ENCODE measurements around the gene CDC42EP4.
A peak's percentile ranks its signal among the peaks of the same experiment; 100 is the strongest.

CDC42EP4 gene

DNA sequence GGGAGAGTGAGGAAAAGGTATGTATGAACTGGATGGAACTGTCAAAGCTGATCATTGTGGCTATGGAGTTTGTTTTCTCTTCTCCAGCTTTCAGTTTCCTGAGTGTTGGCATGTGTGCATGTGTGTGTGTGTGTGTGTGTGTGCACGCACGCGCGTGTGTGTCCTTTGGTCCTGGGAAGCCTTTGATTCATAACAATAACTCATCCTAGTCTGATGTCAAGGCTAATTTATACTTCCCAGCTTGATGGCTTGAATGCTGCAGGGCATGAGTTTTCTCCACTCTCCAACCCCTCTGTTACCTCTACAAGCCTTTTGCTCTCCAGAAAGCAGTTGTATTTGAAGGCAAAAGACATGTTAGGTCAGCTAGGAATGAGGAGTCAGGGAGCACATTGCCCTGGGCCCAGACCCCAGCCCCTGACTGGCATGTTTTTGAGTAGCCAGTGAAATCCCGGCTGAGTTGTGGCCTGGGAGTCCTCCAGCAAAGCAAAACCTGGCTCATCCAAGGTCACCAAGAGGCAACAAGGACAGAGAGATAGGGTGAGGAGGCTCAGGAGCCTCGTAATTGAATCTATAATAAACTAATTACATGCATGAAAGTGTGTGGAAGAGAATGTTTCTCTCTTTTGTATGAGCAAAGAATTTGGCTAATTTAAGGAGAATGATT, 8.9 kb upstream of the CDC42EP4 start:
- no peak overlapping the region for H3K4me3 ChIP-seq (ENCODE audit: low read depth, low read length)
- TF ChIP-seq, protein P1, sequence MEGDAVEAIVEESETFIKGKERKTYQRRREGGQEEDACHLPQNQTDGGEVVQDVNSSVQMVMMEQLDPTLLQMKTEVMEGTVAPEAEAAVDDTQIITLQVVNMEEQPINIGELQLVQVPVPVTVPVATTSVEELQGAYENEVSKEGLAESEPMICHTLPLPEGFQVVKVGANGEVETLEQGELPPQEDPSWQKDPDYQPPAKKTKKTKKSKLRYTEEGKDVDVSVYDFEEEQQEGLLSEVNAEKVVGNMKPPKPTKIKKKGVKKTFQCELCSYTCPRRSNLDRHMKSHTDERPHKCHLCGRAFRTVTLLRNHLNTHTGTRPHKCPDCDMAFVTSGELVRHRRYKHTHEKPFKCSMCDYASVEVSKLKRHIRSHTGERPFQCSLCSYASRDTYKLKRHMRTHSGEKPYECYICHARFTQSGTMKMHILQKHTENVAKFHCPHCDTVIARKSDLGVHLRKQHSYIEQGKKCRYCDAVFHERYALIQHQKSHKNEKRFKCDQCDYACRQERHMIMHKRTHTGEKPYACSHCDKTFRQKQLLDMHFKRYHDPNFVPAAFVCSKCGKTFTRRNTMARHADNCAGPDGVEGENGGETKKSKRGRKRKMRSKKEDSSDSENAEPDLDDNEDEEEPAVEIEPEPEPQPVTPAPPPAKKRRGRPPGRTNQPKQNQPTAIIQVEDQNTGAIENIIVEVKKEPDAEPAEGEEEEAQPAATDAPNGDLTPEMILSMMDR (IDR thresholded peaks at IDR 0.05; ENCODE audit: insufficient read depth, low read depth, low read length, missing control alignments), result no peak
- DNase-seq (ENCODE audit: low read depth), result no peak

DNA sequence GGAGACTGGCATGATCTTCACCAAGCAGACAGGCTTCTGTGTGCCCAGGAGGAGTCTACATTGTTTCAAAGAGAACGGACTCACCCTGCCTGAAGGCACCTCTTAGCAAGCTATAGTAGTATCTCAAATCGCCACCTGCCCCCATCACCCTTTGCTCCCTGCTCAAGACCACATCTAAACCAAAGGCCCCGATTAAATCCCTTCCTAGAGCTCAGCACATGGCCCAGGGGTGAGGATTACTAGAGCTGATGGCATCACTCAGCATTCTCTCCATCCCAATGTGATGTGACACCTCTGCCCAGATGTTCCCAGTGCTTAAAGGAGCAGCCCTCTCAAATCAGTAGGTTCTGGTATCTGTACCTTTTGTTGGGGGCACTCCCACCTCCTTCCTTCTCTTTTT, 8.0 kb upstream of the CDC42EP4 start:
- no peak for DNase-seq (ENCODE audit: low read depth)
- H3K4me3 ChIP-seq (ENCODE audit: low read depth, low read length), result no peak overlapping the region
- TF ChIP-seq, protein P1 (IDR thresholded peaks at IDR 0.05; ENCODE audit: insufficient read depth, low read depth, low read length, missing control alignments), result no peak

DNA sequence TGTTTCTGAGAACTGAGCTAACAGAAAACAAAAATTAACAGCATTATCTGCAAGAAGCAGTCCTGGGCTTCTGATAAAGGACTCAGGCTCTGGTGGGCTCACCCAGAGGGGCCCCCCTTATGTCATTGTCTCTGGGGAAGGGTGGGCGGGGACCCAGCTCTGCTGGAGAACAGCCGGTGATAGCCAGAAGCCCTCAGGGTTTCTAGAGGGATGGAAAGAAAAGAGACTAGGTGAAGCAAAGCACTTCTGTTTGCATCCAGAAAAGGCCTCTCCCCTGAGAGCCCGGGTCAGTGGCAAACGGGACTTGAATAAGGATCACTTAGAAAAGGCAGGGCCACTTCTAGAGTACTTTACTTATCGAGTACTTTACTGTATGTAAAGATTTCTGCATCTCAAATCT, 7.0 kb upstream of the CDC42EP4 start:
- TF ChIP-seq, protein P1 (IDR thresholded peaks at IDR 0.05; ENCODE audit: insufficient read depth, low read depth, low read length, missing control alignments), result no peak
- no peak for DNase-seq (ENCODE audit: low read depth)
- H3K4me3 ChIP-seq (ENCODE audit: low read depth, low read length), result no peak overlapping the region

DNA sequence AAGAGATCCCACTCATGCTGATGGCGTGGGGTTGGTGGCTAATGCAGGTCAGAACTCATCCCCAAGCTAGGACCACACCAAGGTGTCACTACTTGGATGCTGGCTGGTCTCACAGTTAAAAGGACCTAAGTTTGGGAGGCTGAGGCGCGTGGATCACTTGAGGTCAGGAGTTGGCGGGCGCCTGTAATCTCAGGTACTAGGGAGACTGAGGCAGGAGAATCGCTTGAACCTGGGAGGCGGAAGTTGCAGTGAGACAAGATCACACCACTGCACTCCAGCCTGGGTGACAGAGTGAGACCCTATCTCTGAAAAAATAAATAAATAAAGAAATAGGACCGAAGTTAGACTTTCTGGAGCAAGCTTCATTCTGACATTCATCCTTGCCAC, 6.6 kb upstream of the CDC42EP4 start:
- TF ChIP-seq, protein P1 (IDR thresholded peaks at IDR 0.05; ENCODE audit: insufficient read depth, low read depth, low read length, missing control alignments), result no peak
- no peak for DNase-seq (ENCODE audit: low read depth)
- H3K4me3 ChIP-seq (ENCODE audit: low read depth, low read length), result no peak overlapping the region

DNA sequence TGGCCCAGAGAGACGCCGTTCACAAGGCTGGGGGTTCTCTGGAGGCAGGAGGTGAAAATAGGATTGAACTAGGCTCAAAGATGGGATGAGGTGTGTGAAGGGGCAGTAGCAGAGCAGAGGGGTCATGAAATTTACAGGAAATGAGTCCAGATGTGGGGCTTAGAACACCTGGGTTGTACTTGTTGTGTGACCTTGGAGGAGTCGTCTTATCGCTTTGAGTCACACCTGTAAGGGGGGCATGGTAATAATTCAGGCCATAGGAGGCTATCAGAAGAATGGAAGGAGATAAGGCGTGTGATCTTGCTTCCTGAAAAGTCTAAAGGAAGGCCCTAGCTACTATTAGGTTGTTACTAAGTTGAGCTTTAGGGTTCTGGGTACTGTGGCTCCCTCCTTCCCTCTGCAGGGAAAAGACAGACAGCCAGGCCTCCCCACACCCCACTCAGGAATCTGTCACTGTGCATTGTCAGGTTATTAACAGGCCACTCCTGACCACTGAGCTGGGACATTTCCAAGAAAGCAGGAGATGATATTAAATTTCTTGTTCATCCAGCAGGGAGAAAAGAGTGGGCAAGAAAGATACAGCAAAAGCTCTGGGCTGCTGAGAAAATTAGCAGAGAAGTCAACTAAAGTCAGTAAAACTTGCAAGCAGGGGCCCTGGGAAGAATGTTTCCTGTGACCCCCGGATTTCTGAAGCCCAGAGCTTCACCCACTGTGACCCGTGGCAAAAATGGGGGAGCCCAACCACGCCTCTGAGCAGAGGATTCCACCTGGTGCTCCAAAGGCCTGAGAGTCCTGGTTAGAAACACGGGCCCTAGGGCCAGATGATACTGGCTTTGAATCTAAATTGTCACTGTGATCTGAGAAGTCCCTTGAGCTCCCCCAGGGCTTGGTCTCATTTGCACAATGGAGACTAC, 6.0 kb upstream of the CDC42EP4 start:
- peak; percentile 39 for DNase-seq (ENCODE audit: low read depth)
- TF ChIP-seq, protein P1 (IDR thresholded peaks at IDR 0.05; ENCODE audit: insufficient read depth, low read depth, low read length, missing control alignments), result no peak
- no peak overlapping the region for H3K4me3 ChIP-seq (ENCODE audit: low read depth, low read length)

DNA sequence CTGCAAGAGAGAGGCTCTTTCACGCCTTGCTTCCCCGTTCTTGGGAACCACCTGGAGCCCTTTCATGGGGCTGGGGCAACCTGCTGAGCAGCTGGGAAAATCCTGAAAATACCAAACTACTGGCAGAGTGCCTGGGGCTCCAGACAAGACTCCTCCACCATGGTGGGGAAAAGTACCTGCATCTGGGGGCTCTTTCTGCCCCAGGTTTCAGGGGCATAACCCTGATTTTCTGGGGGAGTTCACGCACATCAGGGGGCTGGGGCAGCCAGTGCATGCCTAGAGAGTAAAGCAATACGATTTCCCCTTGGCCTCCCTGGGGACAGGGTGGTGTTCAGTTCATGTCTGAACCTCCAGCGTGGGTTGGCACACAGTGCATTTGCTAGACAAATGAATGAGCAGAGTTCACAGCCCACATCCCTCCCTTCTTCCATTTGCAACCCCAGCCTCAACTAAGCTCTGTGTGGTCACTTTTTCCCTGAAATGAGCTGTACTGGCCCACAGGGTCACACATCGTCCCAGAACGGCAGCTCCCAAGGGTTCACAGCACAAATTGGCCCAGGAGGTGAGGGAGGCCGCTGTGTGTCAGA, 5.2 kb upstream of the CDC42EP4 start:
- DNase-seq (ENCODE audit: low read depth), result peak; percentile 76
- TF ChIP-seq, protein P1 (IDR thresholded peaks at IDR 0.05; ENCODE audit: insufficient read depth, low read depth, low read length, missing control alignments), result no peak
- no peak overlapping the region for H3K4me3 ChIP-seq (ENCODE audit: low read depth, low read length)

Data from GM12865 (cell line).